ENCODE data around the gene CALHM2.

Gene CALHM2

DNA sequence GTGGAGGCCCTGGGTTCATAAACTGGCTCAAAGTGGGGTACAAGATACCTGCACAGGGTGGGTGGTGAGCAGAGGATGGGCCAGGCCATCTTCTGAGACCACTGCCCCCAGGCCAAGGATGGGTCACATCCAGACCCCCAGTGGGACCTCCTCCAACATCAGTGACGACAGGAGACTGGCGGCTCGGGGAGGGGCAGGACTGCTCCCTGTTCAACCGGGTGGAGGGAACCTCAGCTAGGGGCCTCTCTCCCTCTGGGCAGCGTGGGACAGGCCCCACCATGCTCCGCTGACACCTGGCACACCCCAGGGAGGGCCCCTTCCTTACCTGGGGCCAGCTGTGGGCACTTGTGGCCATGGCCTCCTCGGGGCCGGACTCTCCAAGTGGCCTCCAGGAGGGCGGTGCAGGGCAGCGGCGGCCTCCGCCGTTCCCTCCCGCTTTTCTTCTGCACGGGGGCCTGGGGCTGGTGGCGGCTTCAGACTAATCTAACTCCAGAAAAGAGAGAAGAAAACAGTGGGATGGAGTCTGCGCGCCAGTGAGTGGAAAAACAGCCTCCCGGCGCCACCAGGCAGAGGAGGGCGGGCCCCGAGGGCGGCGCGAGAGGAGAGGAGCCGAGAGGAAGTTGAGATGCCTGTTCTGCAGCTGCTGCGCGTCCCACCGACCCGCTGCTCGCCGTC lies at the start of gene CALHM2:
CALHM2 (minus strand) TSS at position 540 of the 675 bp plus-strand sequence. CDS start 2,429 bp downstream, outside the sequence.
- peak; percentile 47 for DNase-seq (ENCODE audit: low read depth)
- TF ChIP-seq, protein P1, sequence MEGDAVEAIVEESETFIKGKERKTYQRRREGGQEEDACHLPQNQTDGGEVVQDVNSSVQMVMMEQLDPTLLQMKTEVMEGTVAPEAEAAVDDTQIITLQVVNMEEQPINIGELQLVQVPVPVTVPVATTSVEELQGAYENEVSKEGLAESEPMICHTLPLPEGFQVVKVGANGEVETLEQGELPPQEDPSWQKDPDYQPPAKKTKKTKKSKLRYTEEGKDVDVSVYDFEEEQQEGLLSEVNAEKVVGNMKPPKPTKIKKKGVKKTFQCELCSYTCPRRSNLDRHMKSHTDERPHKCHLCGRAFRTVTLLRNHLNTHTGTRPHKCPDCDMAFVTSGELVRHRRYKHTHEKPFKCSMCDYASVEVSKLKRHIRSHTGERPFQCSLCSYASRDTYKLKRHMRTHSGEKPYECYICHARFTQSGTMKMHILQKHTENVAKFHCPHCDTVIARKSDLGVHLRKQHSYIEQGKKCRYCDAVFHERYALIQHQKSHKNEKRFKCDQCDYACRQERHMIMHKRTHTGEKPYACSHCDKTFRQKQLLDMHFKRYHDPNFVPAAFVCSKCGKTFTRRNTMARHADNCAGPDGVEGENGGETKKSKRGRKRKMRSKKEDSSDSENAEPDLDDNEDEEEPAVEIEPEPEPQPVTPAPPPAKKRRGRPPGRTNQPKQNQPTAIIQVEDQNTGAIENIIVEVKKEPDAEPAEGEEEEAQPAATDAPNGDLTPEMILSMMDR (conservative IDR thresholded peaks at IDR 0.05; ENCODE audit: control insufficient read depth, insufficient read depth, low read depth, low read length), result no peak
- peak within 1 kb of the TSS; percentile 79 for H3K4me3 ChIP-seq (ENCODE audit: control insufficient read depth, low read depth, low read length)

DNA sequence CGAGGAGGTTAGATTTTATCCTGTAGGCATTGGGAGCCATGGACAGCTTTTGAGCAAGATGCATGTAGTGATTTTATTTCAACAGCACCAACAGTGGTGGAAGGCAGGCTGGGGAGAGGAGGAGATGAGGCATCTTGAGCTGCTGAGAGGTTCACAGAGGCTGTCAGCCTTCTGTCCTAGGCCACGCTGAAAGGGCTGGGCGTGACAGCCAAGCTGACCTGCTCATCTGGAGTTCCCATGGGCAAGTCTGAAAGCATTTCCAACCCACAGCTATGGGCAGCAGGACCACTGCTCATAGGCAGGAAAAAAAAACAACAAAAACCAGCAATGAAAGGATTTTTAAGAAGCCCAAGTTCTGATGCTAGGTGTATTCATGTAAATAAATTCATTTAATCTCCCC lies 49.0 kb upstream of the CALHM2 start:
- DNase-seq (ENCODE audit: low read depth), result no peak
- TF ChIP-seq, protein P1 (conservative IDR thresholded peaks at IDR 0.05; ENCODE audit: control insufficient read depth, insufficient read depth, low read depth, low read length), result no peak
- H3K4me3 ChIP-seq (ENCODE audit: control insufficient read depth, low read depth, low read length), result no peak overlapping the region

GRCh38 chr10:103500481-103500880 lies 48.3 kb upstream of the CALHM2 start:
- DNase-seq (ENCODE audit: low read depth), result no peak
- no peak overlapping the region for H3K4me3 ChIP-seq (ENCODE audit: control insufficient read depth, low read depth, low read length)
- TF ChIP-seq, protein P1 (conservative IDR thresholded peaks at IDR 0.05; ENCODE audit: control insufficient read depth, insufficient read depth, low read depth, low read length), result no peak

GRCh38 chr10:103499881-103500280 lies 47.7 kb upstream of the CALHM2 start:
- TF ChIP-seq, protein P1 (conservative IDR thresholded peaks at IDR 0.05; ENCODE audit: control insufficient read depth, insufficient read depth, low read depth, low read length), result no peak
- DNase-seq (ENCODE audit: low read depth), result no peak
- H3K4me3 ChIP-seq (ENCODE audit: control insufficient read depth, low read depth, low read length), result no peak overlapping the region

DNA sequence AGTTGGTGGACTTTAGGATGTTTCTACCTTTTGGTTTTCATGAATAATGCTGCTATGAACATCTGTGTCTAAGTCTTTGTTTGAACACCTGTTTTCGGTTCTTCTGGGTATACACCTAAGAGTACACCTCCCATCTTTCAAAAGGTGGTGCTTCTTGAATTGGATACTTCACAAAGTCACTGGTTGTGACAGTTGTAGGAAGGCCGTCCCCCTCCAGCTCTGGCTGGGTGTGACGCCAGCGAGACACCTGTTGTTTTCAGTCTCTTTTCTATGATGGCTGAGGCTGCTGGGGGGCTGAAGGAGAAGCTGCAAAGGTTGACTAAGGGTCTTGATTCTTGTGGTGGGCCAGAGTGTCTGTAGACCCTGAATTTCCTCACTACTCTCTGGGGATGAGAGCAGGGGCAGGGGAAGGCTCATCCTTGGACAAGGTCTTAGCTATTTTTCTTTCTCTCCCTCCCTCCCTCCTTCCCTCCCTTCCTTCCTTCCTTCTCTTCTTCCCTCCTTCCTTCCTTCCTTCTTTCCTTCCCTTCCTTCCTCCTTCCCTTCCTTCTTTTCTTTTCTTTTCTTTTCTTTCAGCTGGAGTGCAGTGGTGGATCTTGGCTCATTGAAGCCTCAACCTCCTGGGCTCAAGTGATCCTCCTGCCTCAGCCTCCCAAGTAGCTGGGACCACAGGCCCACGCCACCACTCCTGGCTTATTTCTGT lies 46.9 kb upstream of the CALHM2 start:
- TF ChIP-seq, protein P1 (conservative IDR thresholded peaks at IDR 0.05; ENCODE audit: control insufficient read depth, insufficient read depth, low read depth, low read length), result no peak
- DNase-seq (ENCODE audit: low read depth), result no peak
- no peak overlapping the region for H3K4me3 ChIP-seq (ENCODE audit: control insufficient read depth, low read depth, low read length)

GRCh38 chr10:103497161-103497915 lies 45.2 kb upstream of the CALHM2 start:
- DNase-seq (ENCODE audit: low read depth), result no peak
- H3K4me3 ChIP-seq (ENCODE audit: control insufficient read depth, low read depth, low read length), result no peak overlapping the region

More at GRCh38 chr10:103497161-103497915, 45.2 kb upstream of the CALHM2 start:
- TF ChIP-seq, protein P1 (conservative IDR thresholded peaks at IDR 0.05; ENCODE audit: control insufficient read depth, insufficient read depth, low read depth, low read length), result no peak
